H1 (cell line): ENCODE measurements around the gene OR5AU1. TPM values are rescaled to one million over a fixed set of nuclear protein-coding genes. Genes with fewer than 3 reads are reported as not detected.

ENCODE experiments used
- CTCF ChIA-PET: fragments of 300-600 bp; sonication (Branson Sonifier 250); formaldehyde crosslinking; loops from one replicate; lab custom pipeline; 2021; ENCODE audit not compliant: partially characterized antibody; lab: Charles Lee
- POLR2A ChIA-PET: fragments of 300-600 bp; sonication (Branson Sonifier 250); formaldehyde crosslinking; loops from one replicate; lab custom pipeline; 2021; ENCODE audit warnings: inconsistent platforms; ENCODE audit not compliant: partially characterized antibody; lab: Charles Lee
- DNase-seq, 2 experiments: peaks; one replicate each; pipeline versions ENCODE4 v3.0.0 to v3.0.0-alpha.2; 2010 to 2022; ENCODE audit warnings: low spot score in 2 of 2, low read depth in 1 of 2, mixed read lengths in 1 of 2
- FAIRE-seq: peaks from 2 replicates; lab custom pipeline; 2011; peaks lifted over from hg19 to GRCh38; lab: Jason Lieb, UNC
- H2AFZ ChIP-seq: 2 replicates; pipeline ENCODE4 v1.8.1; 2012; ENCODE audit warnings: low read length, inconsistent platforms
- H2AK5ac ChIP-seq: 2 replicates; pipeline ENCODE4 v1.6.1; 2013; ENCODE audit warnings: low read depth, low read length
- H2BK120ac ChIP-seq: replicated peaks from 2 replicates; pipeline ENCODE3; 2013; ENCODE audit warnings: low read depth, low read length, inconsistent platforms
- H2BK12ac ChIP-seq: 2 replicates; pipeline ENCODE4 v1.6.1; 2013; ENCODE audit warnings: low read depth, low read length
- H2BK15ac ChIP-seq: 2 replicates; pipeline ENCODE4 v1.6.1; 2013; ENCODE audit warnings: low read length
- H2BK20ac ChIP-seq: 2 replicates; pipeline ENCODE4 v1.6.1; 2013; ENCODE audit warnings: low read length
- H2BK5ac ChIP-seq: 2 replicates; pipeline ENCODE4 v1.6.1; 2013; ENCODE audit warnings: low read depth, low read length
- H3K14ac ChIP-seq: 2 replicates; pipeline ENCODE4 v1.6.1; 2013; ENCODE audit warnings: inconsistent platforms; ENCODE audit not compliant: insufficient read length
- H3K18ac ChIP-seq: 2 replicates; pipeline ENCODE4 v1.6.1; 2013; ENCODE audit warnings: low read length; ENCODE audit errors: extremely low read depth
- H3K23ac ChIP-seq: 2 replicates; pipeline ENCODE4 v1.6.1; 2013; ENCODE audit warnings: inconsistent platforms; ENCODE audit not compliant: insufficient read length
- H3K23me2 ChIP-seq: 2 replicates; pipeline ENCODE4 v1.6.1; 2013; ENCODE audit warnings: low read depth, low read length
- H3K27ac ChIP-seq: 2 replicates; pipeline ENCODE4 v1.6.1; 2011; ENCODE audit warnings: low read depth, low read length, inconsistent platforms
- H3K27me3 ChIP-seq, 4 experiments: replicated peaks in 1 of 4; 1 replicate in 1 of 4; 2 replicates in 3 of 4; pipeline versions ENCODE4 v1.6.1 to v1.8.1; 2011 to 2013; ENCODE audit warnings: low read length in 3 of 4, mild to moderate bottlenecking in 3 of 4, inconsistent platforms in 2 of 4, mixed read lengths in 2 of 4, moderate library complexity in 1 of 4; ENCODE audit not compliant: control insufficient read depth in 3 of 4, insufficient read depth in 3 of 4; ENCODE audit errors: extremely low read depth in 1 of 4
- H3K36me3 ChIP-seq, 4 experiments: 2 replicates each; pipeline versions ENCODE4 v1.6.1 to v1.8.1; 2011 to 2013; ENCODE audit warnings: mild to moderate bottlenecking in 4 of 4, low read length in 3 of 4, moderate library complexity in 2 of 4, control low read depth in 1 of 4, inconsistent platforms in 1 of 4; ENCODE audit not compliant: insufficient read depth in 4 of 4, control insufficient read depth in 2 of 4
- H3K4ac ChIP-seq: replicated peaks from 2 replicates; pipeline ENCODE3; 2013; ENCODE audit warnings: low read length, low read depth, mixed read lengths, inconsistent platforms; ENCODE audit not compliant: insufficient read length
- H3K4me1 ChIP-seq, 4 experiments: replicated peaks in 1 of 4; 1 replicate in 1 of 4; 2 replicates in 3 of 4; pipeline versions ENCODE4 v1.6.1 to v1.8.1; 2011 to 2013; ENCODE audit warnings: low read length in 3 of 4, inconsistent platforms in 2 of 4, mixed read lengths in 1 of 4; ENCODE audit not compliant: insufficient read depth in 4 of 4, control insufficient read depth in 3 of 4
- H3K4me2 ChIP-seq, 2 experiments: 2 replicates each; pipeline versions ENCODE4 v1.6.1 to v1.8.1; 2011 to 2013; ENCODE audit warnings: low read depth in 2 of 2, low read length in 2 of 2, control low read depth in 1 of 2, inconsistent platforms in 1 of 2, mild to moderate bottlenecking in 1 of 2; ENCODE audit not compliant: insufficient read depth in 1 of 2
- H3K4me3 ChIP-seq, 4 experiments: fragments of 200-600, 300-600 bp in 1 of 4; sonication (generic), shearing (Covaris generic), sonication (Bioruptor Twin) in 1 of 4; 2 replicates each; pipeline versions ENCODE4 v1.5.1 to v1.8.1; 2011 to 2016; ENCODE audit warnings: low read length in 4 of 4, low read depth in 3 of 4, control low read depth in 2 of 4, inconsistent platforms in 2 of 4, mild to moderate bottlenecking in 2 of 4, mixed read lengths in 1 of 4, moderate library complexity in 1 of 4; ENCODE audit not compliant: insufficient read depth in 2 of 4; ENCODE audit errors: extremely low read depth in 1 of 4
- H3K56ac ChIP-seq: replicated peaks from 2 replicates; pipeline ENCODE3; 2013; ENCODE audit warnings: low read depth, mild to moderate bottlenecking, mixed read lengths, low read length, inconsistent platforms; ENCODE audit not compliant: insufficient read length
- H3K79me1 ChIP-seq: 2 replicates; pipeline ENCODE4 v1.6.1; 2013; ENCODE audit warnings: low read depth, low read length, control low read depth
- H3K79me2 ChIP-seq, 2 experiments: 2 replicates each; pipeline versions ENCODE4 v1.6.1 to v1.8.1; 2012 to 2013; ENCODE audit warnings: low read length in 2 of 2, mild to moderate bottlenecking in 2 of 2, inconsistent platforms in 1 of 2; ENCODE audit not compliant: insufficient read depth in 2 of 2, control insufficient read depth in 1 of 2
- H3K9ac ChIP-seq, 4 experiments: replicated peaks in 1 of 4; 1 replicate in 1 of 4; 2 replicates in 3 of 4; pipeline versions ENCODE4 v1.6.1 to v1.8.1; 2011 to 2013; ENCODE audit warnings: low read depth in 3 of 4, low read length in 3 of 4, control low read depth in 2 of 4, mild to moderate bottlenecking in 2 of 4, moderate library complexity in 2 of 4, inconsistent platforms in 1 of 4; ENCODE audit errors: extremely low read depth in 1 of 4
- H3K9me3 ChIP-seq, 2 experiments: 2 replicates each; pipeline versions ENCODE4 v1.6.1 to v1.8.1; 2012 to 2013; ENCODE audit warnings: mild to moderate bottlenecking in 2 of 2, moderate library complexity in 2 of 2, control low read depth in 1 of 2, inconsistent platforms in 1 of 2, low read depth in 1 of 2, low read length in 1 of 2, mixed read lengths in 1 of 2; ENCODE audit not compliant: insufficient read depth in 2 of 2
- H4K20me1 ChIP-seq, 2 experiments: replicated peaks in 1 of 2; 2 replicates each; pipeline versions ENCODE3 to v1.8.1; 2011 to 2013; ENCODE audit warnings: inconsistent platforms in 2 of 2, low read length in 2 of 2, mild to moderate bottlenecking in 1 of 2; ENCODE audit not compliant: insufficient read depth in 2 of 2, control insufficient read depth in 1 of 2
- H4K5ac ChIP-seq: 2 replicates; pipeline ENCODE4 v1.6.1; 2013; ENCODE audit warnings: low read length, low read depth, mixed read lengths, inconsistent platforms; ENCODE audit not compliant: insufficient read length
- H4K8ac ChIP-seq: 2 replicates; pipeline ENCODE4 v1.8.0; 2013; ENCODE audit warnings: mild to moderate bottlenecking, moderate library complexity, low read length, inconsistent platforms; ENCODE audit not compliant: insufficient read depth; ENCODE audit errors: extremely low read depth
- H4K91ac ChIP-seq: replicated peaks from 2 replicates; pipeline ENCODE3; 2013; ENCODE audit warnings: low read length, mixed read lengths, inconsistent platforms; ENCODE audit not compliant: insufficient read length
- EGR1 ChIP-seq: IDR thresholded peaks from 2 replicates; pipeline ENCODE4 v1.6.1; 2011; ENCODE audit warnings: low read depth, low read length, borderline replicate concordance
- RNF2 ChIP-seq: fragments of 200-900, 300-1000 bp; sonication (generic); IDR thresholded peaks from 2 replicates; pipeline ENCODE4 v1.7.1; 2016; ENCODE audit warnings: borderline replicate concordance, low read depth, mild to moderate bottlenecking, antibody characterized with exemption, low read length; ENCODE audit not compliant: poor library complexity, severe bottlenecking; ENCODE audit errors: missing control alignments
- SP1 ChIP-seq: IDR thresholded peaks from 2 replicates; pipeline ENCODE4 v1.6.1; 2011; ENCODE audit warnings: low read depth, low read length
- WGBS, 2 experiments: shearing (Covaris generic) in 1 of 2; methylation state at CpG; one replicate each; pipeline versions ENCODE4 v1.1.6 to v1.1.7; 2013 to 2015; ENCODE audit warnings: low lambda C conversion rate in 2 of 2, mixed read lengths in 2 of 2, inconsistent platforms in 1 of 2, low coverage in 1 of 2, missing lambda C conversion rate in 1 of 2; ENCODE audit not compliant: insufficient replicate concordance in 2 of 2, insufficient coverage in 1 of 2, insufficient read length in 1 of 2; ENCODE audit errors: extremely low coverage in 1 of 2, missing lambda C conversion rate in 1 of 2; 5-methylcytosine and 5-hydroxymethylcytosine counted together
- polyA plus RNA-seq, 7 experiments: library from polyadenylated mRNA; depleted of rRNA in 3 of 7; stranded (reverse) in 5 of 7; unstranded in 2 of 7; fragments of >200 nt in 5 of 7; fragments of 200-250 nt in 2 of 7; gene quantifications; 1 replicate in 5 of 7; 2 replicates in 1 of 7; 4 replicates in 1 of 7; pipeline versions ENCODE4 v1.2.1 to v1.2.3, GENCODE V29; 2011 to 2013; ENCODE audit warnings: missing spikeins in 2 of 7, mixed read lengths in 2 of 7
- total RNA-seq: library from RNA; stranded (reverse); fragmentation: NEBNext Ultra II Directional; extraction: Animal tissue kit (Norgen Biotek cat#: 25700); gene quantifications from 2 replicates; pipeline ENCODE4 v1.2.1, GENCODE V29; 2021
- TF ChIP-seq, protein P1 (sequence below): IDR thresholded peaks from 2 replicates; pipeline ENCODE4 v1.6.1; 2011; ENCODE audit warnings: low read length, improper control_type of control experiment

OR5AU1 gene
- total and polyA plus RNA-seq, 2 of the 8 experiments (the other 6 are each of a cell fraction or from before 2014, with no cell fraction given), result not detected

GRCh38 chr14:21121122-21121521 is 34.7 kb downstream of the OR5AU1 start:
- H4K8ac ChIP-seq, result no peak overlapping the region
- H2AK5ac ChIP-seq, result no peak overlapping the region
- H3K18ac ChIP-seq, result no peak overlapping the region
- no peak overlapping the region for H2BK12ac ChIP-seq
- DNase-seq, result no peak
- no peaks in the 10 kb centered on the region for H3K23me2 ChIP-seq
- no peaks in the 10 kb centered on the region for H4K20me1 ChIP-seq
- no peak for FAIRE-seq
- CTCF ChIA-PET, result interaction anchor here (2.6 to 5.7 kb wide), 2 partner anchors 12 to 15 kb away, joined by 7 to 28 read pairs; no protein-coding TSS in a partner anchor
- no peak overlapping the region for H4K5ac ChIP-seq
- H3K9ac ChIP-seq, result no peak overlapping the region
- H3K36me3 ChIP-seq, result no peaks in the 10 kb centered on the region
- no peak overlapping the region for H3K14ac ChIP-seq
- no peak for TF ChIP-seq RNF2
- no peak for TF ChIP-seq SP1
- TF ChIP-seq, protein P1, sequence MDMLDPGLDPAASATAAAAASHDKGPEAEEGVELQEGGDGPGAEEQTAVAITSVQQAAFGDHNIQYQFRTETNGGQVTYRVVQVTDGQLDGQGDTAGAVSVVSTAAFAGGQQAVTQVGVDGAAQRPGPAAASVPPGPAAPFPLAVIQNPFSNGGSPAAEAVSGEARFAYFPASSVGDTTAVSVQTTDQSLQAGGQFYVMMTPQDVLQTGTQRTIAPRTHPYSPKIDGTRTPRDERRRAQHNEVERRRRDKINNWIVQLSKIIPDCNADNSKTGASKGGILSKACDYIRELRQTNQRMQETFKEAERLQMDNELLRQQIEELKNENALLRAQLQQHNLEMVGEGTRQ, result no peak
- TF ChIP-seq EGR1, result no peak
- no peak overlapping the region for H2BK15ac ChIP-seq
- no peaks in the 10 kb centered on the region for H3K27me3 ChIP-seq
- no peak overlapping the region for H3K4me3 ChIP-seq
- no peaks in the 10 kb centered on the region for H3K9me3 ChIP-seq
- POLR2A ChIA-PET, result interaction anchor here (0.6 kb wide), 1 partner anchor 11 kb away, joined by 3 read pairs; no protein-coding TSS in a partner anchor
- H4K91ac ChIP-seq, result no peak overlapping the region
- WGBS, 2 experiments, result 100% methylated on average over 1 of the region's 1 CpG; no CpG with 5 or more reads in 1 of the 2 experiments
- H2AFZ ChIP-seq, result no peak overlapping the region
- H3K27ac ChIP-seq, result no peak overlapping the region
- no peaks in the 10 kb centered on the region for H3K79me2 ChIP-seq
- no peak overlapping the region for H3K23ac ChIP-seq
- no peak overlapping the region for H2BK20ac ChIP-seq
- no peak overlapping the region for H3K56ac ChIP-seq
- H3K79me1 ChIP-seq, result no peaks in the 10 kb centered on the region
- no peak overlapping the region for H2BK120ac ChIP-seq
- H2BK5ac ChIP-seq, result no peak overlapping the region
- H3K4me1 ChIP-seq, result no peaks in the 10 kb centered on the region
- H3K4me2 ChIP-seq, result no peak overlapping the region
- no peak overlapping the region for H3K4ac ChIP-seq
